IMR-90 (cell line): ENCODE data around the gene GALR1.

ENCODE experiments used
- BHLHE40 ChIP-seq: fragments of 150-350 bp; IDR thresholded peaks from 2 replicates; pipeline ENCODE4 v1.6.1; 2016; ENCODE audit warnings: mild to moderate bottlenecking, low read depth, low read length
- CEBPB ChIP-seq: IDR thresholded peaks from 2 replicates; pipeline ENCODE4 v1.6.1; 2012; ENCODE audit warnings: low read depth, low read length, improper control_type of control experiment
- CHD1 ChIP-seq: IDR thresholded peaks from 2 replicates; pipeline ENCODE4 v1.6.1; 2012; ENCODE audit warnings: low read depth, low read length, improper control_type of control experiment
- CTCF ChIP-seq: conservative IDR thresholded peaks from 2 replicates; pipeline ENCODE4 v1.5.1; 2012; ENCODE audit warnings: mild to moderate bottlenecking, low read depth, low read length, improper control_type of control experiment
- ELK1 ChIP-seq: fragments of 150-350 bp; IDR thresholded peaks from 2 replicates; pipeline ENCODE4 v1.6.1; 2016; ENCODE audit warnings: low read depth, mild to moderate bottlenecking, low read length, moderate library complexity, borderline replicate concordance
- FOS ChIP-seq: fragments of 150-350 bp; IDR thresholded peaks from 2 replicates; pipeline ENCODE4 v1.6.1; 2016; ENCODE audit warnings: low read depth, low read length
- MXI1 ChIP-seq: IDR thresholded peaks from 2 replicates; pipeline ENCODE4 v1.6.1; 2012; ENCODE audit warnings: low read depth, mild to moderate bottlenecking, low read length, moderate library complexity, borderline replicate concordance
- NFE2L2 ChIP-seq: fragments of 150-350 bp; IDR thresholded peaks from 2 replicates; pipeline ENCODE4 v1.6.1; 2016; ENCODE audit warnings: low read depth, mild to moderate bottlenecking, low read length
- POLR2A ChIP-seq: IDR thresholded peaks from 2 replicates; pipeline ENCODE4 v1.6.1; 2012; ENCODE audit warnings: mild to moderate bottlenecking, low read depth, low read length
- RAD21 ChIP-seq: IDR thresholded peaks from 2 replicates; pipeline ENCODE4 v1.6.1; 2012; ENCODE audit warnings: low read length, improper control_type of control experiment
- RCOR1 ChIP-seq: IDR thresholded peaks from 2 replicates; pipeline ENCODE4 v1.6.1; 2012; ENCODE audit warnings: mild to moderate bottlenecking, low read length, improper control_type of control experiment; ENCODE audit not compliant: insufficient replicate concordance
- RFX5 ChIP-seq: IDR thresholded peaks from 2 replicates; pipeline ENCODE4 v1.8.0; 2012; ENCODE audit warnings: low read depth, mild to moderate bottlenecking, low read length, moderate library complexity
- SMC3 ChIP-seq: fragments of 150-350 bp; IDR thresholded peaks from 2 replicates; pipeline ENCODE4 v1.6.1; 2016; ENCODE audit warnings: low read depth, mild to moderate bottlenecking, antibody characterized with exemption, low read length, moderate library complexity
- USF2 ChIP-seq: fragments of 150-350 bp; IDR thresholded peaks from 2 replicates; pipeline ENCODE4 v1.6.1; 2017; ENCODE audit warnings: mild to moderate bottlenecking, antibody characterized with exemption, low read length, low read depth

- TF ChIP-seq BHLHE40, result no peak
- no peak for TF ChIP-seq POLR2A
- no peak for TF ChIP-seq SMC3
- TF ChIP-seq CTCF, result no peak
- no peak for TF ChIP-seq USF2
- no peak for TF ChIP-seq MXI1
- no peak for TF ChIP-seq RAD21
- TF ChIP-seq NFE2L2, result no peak
- TF ChIP-seq CEBPB, result no peak
- no peak for TF ChIP-seq FOS
- no peak for TF ChIP-seq CHD1
- no peak for TF ChIP-seq RCOR1
- no peak for TF ChIP-seq ELK1
- no peak for TF ChIP-seq RFX5
Observed at GRCh38 chr18:77249569-77250500, at the start of gene GALR1.
